HepG2 (cell line): ENCODE data around the gene TBX6. TPM values are rescaled to one million over a fixed set of nuclear protein-coding genes. Genes with fewer than 3 reads are reported as not detected.

Experiments used
- ARNT ChIP-seq: fragments of 450-650 bp; IDR thresholded peaks from 2 replicates; pipeline ENCODE4 v1.6.1; 2017
- ATAD3A ChIP-seq: sonication (generic); formaldehyde crosslinking; IDR thresholded peaks from 2 replicates; pipeline ENCODE4 v1.4.0; 2020; ENCODE audit warnings: missing genetic modification reagents
- CAMTA2 ChIP-seq: sonication (generic); formaldehyde crosslinking; IDR thresholded peaks from 2 replicates; pipeline ENCODE4 v1.4.0; 2020; ENCODE audit warnings: mild to moderate bottlenecking, missing genetic modification reagents, borderline replicate concordance
- HOXD1 ChIP-seq: sonication (generic); formaldehyde crosslinking; IDR thresholded peaks from 2 replicates; pipeline ENCODE4 v1.5.0; 2020; ENCODE audit warnings: missing genetic modification reagents
- KLF11 ChIP-seq: IDR thresholded peaks from 2 replicates; pipeline ENCODE4 v1.6.1; 2016; ENCODE audit warnings: missing compliant biosample characterization
- NCOA5 ChIP-seq: sonication (generic); formaldehyde crosslinking; IDR thresholded peaks from 2 replicates; pipeline ENCODE4 v1.4.0; 2020; ENCODE audit warnings: missing genetic modification reagents
- SIN3A ChIP-seq: IDR thresholded peaks from 2 replicates; pipeline ENCODE4 v1.6.1; 2011; ENCODE audit warnings: low read depth, mild to moderate bottlenecking, control low read depth, low read length, borderline replicate concordance
- XRCC5 ChIP-seq: fragments of 200-400 bp; formaldehyde crosslinking; optimal IDR thresholded peaks from 2 replicates; pipeline ENCODE3; 2017; ENCODE audit warnings: mild to moderate bottlenecking, low read length
- ZBTB7A ChIP-seq: sonication (generic); formaldehyde crosslinking; IDR thresholded peaks from 2 replicates; pipeline ENCODE4 v1.8.0; 2022; ENCODE audit warnings: mild to moderate bottlenecking, missing genetic modification reagents
- ZFP62 ChIP-seq: sonication (generic); formaldehyde crosslinking; IDR thresholded peaks from 2 replicates; pipeline ENCODE4 v1.4.0; 2020; ENCODE audit warnings: missing genetic modification reagents
- ZNF138 ChIP-seq: sonication (generic); formaldehyde crosslinking; IDR thresholded peaks from 2 replicates; pipeline ENCODE4 v1.5.0; 2020; ENCODE audit warnings: mild to moderate bottlenecking, low read depth, missing genetic modification reagents
- ZNF205 ChIP-seq: IDR thresholded peaks from 2 replicates; pipeline ENCODE4 v1.6.1; 2018; ENCODE audit warnings: missing biosample characterization, missing genetic modification reagents
- ZNF234 ChIP-seq: sonication (generic); formaldehyde crosslinking; conservative IDR thresholded peaks from 2 replicates; pipeline ENCODE4 v1.5.1; 2020; ENCODE audit warnings: mild to moderate bottlenecking, missing genetic modification reagents
- ZNF264 ChIP-seq: sonication (generic); formaldehyde crosslinking; IDR thresholded peaks from 2 replicates; pipeline ENCODE4 v1.4.0; 2020; ENCODE audit warnings: missing genetic modification reagents
- ZNF326 ChIP-seq: sonication (generic); formaldehyde crosslinking; IDR thresholded peaks from 2 replicates; pipeline ENCODE4 v1.4.0; 2020; ENCODE audit warnings: missing genetic modification reagents, borderline replicate concordance
- ZNF430 ChIP-seq: sonication (generic); formaldehyde crosslinking; IDR thresholded peaks from 2 replicates; pipeline ENCODE4 v1.9.0; 2021; ENCODE audit warnings: mild to moderate bottlenecking, missing genetic modification reagents
- ZNF746 ChIP-seq: sonication (generic); formaldehyde crosslinking; IDR thresholded peaks from 2 replicates; pipeline ENCODE4 v1.8.0; 2022; ENCODE audit warnings: mild to moderate bottlenecking, missing genetic modification reagents
- ZNF75D ChIP-seq: sonication (generic); formaldehyde crosslinking; IDR thresholded peaks from 2 replicates; pipeline ENCODE4 v1.8.1; 2023; ENCODE audit warnings: missing genetic modification reagents, mild to moderate bottlenecking, borderline replicate concordance
- ZNF781 ChIP-seq: sonication (generic); formaldehyde crosslinking; IDR thresholded peaks from 2 replicates; pipeline ENCODE4 v1.5.1; 2020; ENCODE audit warnings: borderline replicate concordance, mild to moderate bottlenecking, missing genetic modification reagents; ENCODE audit errors: not compliant biosample characterization
- polyA plus RNA-seq, 8 experiments: library from polyadenylated mRNA; depleted of rRNA in 3 of 8; stranded (reverse) in 7 of 8; unstranded in 1 of 8; fragments of >200 nt; fragmentation: Illumina TruSeq in 4 of 8; extraction: Trizol in 4 of 8; gene quantifications; 2 replicates each; pipeline versions ENCODE4 v1.2.1 to v1.2.3, GENCODE V29; 2011 to 2016; ENCODE audit warnings: low read depth in 4 of 8, missing spikeins in 1 of 8, mixed read lengths in 1 of 8; ENCODE audit not compliant: insufficient read depth in 1 of 8
- total RNA-seq, 5 experiments: library from RNA; depleted of rRNA; stranded (reverse); fragments of >200 nt; fragmentation: Illumina TruSeq; extraction: Trizol; gene quantifications; 2 replicates each; pipeline ENCODE4 v1.2.3, GENCODE V29; 2016; ENCODE audit warnings: low read depth in 1 of 5
- TF ChIP-seq, protein P1 (sequence below): sonication (generic); formaldehyde crosslinking; IDR thresholded peaks from 2 replicates; pipeline ENCODE4 v1.4.0; 2020; ENCODE audit warnings: missing genetic modification reagents; ENCODE audit errors: not compliant biosample characterization
- TF ChIP-seq, protein P2 (sequence below): IDR thresholded peaks from 2 replicates; pipeline ENCODE4 v1.6.1; 2018; ENCODE audit warnings: missing genetic modification reagents, mild to moderate bottlenecking, missing compliant biosample characterization
- TF ChIP-seq, protein P3 (sequence below): sonication (generic); formaldehyde crosslinking; IDR thresholded peaks from 2 replicates; pipeline ENCODE4 v1.5.0; 2020; ENCODE audit warnings: mild to moderate bottlenecking, low read depth, missing genetic modification reagents, borderline replicate concordance
- TF ChIP-seq, protein P4 (sequence below): sonication (generic); formaldehyde crosslinking; IDR thresholded peaks from 2 replicates; pipeline ENCODE4 v1.4.0; 2020; ENCODE audit warnings: missing genetic modification reagents
- TF ChIP-seq, protein P5 (sequence below): sonication (generic); formaldehyde crosslinking; IDR thresholded peaks from 2 replicates; pipeline ENCODE4 v1.5.0; 2020; ENCODE audit warnings: mild to moderate bottlenecking, missing genetic modification reagents

Gene TBX6
- total and polyA plus RNA-seq, 2 of the 13 experiments (the other 11 are each of a cell fraction or from before 2014, with no cell fraction given): 0.24 to 0.42 TPM

DNA sequence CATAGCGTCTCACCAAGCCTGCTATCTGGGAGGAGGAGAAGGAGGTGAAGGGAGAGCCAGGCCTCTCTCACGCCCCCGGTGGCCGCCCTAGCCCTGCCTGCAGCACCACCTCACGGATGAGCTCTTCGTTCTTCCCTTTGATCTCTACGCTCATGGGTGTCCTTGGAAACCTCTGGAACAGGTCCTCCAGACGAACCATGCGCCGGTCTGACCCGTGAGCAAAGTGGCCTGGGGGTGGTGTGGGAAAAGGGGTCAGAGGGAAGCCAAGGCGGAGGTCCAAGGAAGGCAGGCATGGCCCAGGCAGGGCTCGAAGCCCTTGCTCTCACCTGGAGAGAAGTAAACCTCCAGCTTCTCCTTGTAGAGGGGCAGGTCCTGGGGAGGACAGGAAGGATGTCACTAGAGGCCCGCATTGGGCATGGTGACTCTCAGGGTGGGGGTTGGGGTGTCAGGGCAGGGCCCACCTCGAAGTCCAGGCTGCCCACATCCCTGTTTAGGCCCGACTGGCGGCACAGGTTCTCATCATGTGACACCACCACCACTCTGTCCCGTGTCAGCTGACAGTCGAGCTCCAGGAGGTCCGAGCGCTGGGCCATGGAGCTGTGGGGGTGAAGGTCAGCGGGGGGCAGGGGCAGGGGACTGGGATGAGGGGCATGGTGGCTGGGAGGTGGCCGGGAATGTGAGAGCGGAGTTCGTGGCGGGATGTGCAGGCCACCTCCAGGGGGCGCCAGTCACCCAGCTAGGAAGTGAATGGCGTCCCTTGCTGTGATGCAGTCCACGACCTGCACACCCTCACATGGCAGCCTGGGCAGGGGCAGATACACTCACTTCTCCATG is 20.7 kb upstream of the TBX6 start (continued):
- 0 out of 2 replicates have a peak, but pooled peaks have one; percentile 6 for TF ChIP-seq HOXD1
- peak; percentile 92 for TF ChIP-seq ZNF746 (CRISPR knock-in tag)
- TF ChIP-seq, protein P1, sequence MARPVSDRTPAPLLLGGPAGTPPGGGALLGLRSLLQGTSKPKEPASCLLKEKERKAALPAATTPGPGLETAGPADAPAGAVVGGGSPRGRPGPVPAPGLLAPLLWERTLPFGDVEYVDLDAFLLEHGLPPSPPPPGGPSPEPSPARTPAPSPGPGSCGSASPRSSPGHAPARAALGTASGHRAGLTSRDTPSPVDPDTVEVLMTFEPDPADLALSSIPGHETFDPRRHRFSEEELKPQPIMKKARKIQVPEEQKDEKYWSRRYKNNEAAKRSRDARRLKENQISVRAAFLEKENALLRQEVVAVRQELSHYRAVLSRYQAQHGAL (CRISPR knock-in tag): no peak
- TF ChIP-seq SIN3A: no peak
- peak; percentile 75; the same call in 1 of the 2 replicates for TF ChIP-seq ZNF264 (CRISPR knock-in tag)
- no peak for TF ChIP-seq ZNF234
- no peak for TF ChIP-seq ARNT
- no peak for TF ChIP-seq ZNF138 (CRISPR knock-in tag)
- TF ChIP-seq, protein P2, sequence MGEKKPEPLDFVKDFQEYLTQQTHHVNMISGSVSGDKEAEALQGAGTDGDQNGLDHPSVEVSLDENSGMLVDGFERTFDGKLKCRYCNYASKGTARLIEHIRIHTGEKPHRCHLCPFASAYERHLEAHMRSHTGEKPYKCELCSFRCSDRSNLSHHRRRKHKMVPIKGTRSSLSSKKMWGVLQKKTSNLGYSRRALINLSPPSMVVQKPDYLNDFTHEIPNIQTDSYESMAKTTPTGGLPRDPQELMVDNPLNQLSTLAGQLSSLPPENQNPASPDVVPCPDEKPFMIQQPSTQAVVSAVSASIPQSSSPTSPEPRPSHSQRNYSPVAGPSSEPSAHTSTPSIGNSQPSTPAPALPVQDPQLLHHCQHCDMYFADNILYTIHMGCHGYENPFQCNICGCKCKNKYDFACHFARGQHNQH (CRISPR knock-in tag): no peak; the same call in 1 of the 2 replicates
- TF ChIP-seq, protein P3, sequence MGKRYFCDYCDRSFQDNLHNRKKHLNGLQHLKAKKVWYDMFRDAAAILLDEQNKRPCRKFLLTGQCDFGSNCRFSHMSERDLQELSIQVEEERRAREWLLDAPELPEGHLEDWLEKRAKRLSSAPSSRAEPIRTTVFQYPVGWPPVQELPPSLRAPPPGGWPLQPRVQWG (CRISPR knock-in tag): no peak
- no peak for TF ChIP-seq ZFP62 (CRISPR knock-in tag)
- no peak for TF ChIP-seq KLF11
- TF ChIP-seq ZNF781 (CRISPR knock-in tag): peak; percentile 94
- no peak for TF ChIP-seq ATAD3A (CRISPR knock-in tag)
- TF ChIP-seq ZNF75D (CRISPR knock-in tag): 0 out of 2 replicates have a peak, but pooled peaks have one; percentile 35
- TF ChIP-seq ZNF430 (CRISPR knock-in tag): peak; percentile 87
- TF ChIP-seq CAMTA2 (CRISPR knock-in tag): peak; percentile 25; the same call in 1 of the 2 replicates
- TF ChIP-seq, protein P4, sequence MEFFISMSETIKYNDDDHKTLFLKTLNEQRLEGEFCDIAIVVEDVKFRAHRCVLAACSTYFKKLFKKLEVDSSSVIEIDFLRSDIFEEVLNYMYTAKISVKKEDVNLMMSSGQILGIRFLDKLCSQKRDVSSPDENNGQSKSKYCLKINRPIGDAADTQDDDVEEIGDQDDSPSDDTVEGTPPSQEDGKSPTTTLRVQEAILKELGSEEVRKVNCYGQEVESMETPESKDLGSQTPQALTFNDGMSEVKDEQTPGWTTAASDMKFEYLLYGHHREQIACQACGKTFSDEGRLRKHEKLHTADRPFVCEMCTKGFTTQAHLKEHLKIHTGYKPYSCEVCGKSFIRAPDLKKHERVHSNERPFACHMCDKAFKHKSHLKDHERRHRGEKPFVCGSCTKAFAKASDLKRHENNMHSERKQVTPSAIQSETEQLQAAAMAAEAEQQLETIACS: no peak
- TF ChIP-seq ZNF326 (CRISPR knock-in tag): no peak; the same call in 1 of the 2 replicates
- TF ChIP-seq ZBTB7A: peak; percentile 49; the same call in 1 of the 2 replicates
- TF ChIP-seq, protein P5, sequence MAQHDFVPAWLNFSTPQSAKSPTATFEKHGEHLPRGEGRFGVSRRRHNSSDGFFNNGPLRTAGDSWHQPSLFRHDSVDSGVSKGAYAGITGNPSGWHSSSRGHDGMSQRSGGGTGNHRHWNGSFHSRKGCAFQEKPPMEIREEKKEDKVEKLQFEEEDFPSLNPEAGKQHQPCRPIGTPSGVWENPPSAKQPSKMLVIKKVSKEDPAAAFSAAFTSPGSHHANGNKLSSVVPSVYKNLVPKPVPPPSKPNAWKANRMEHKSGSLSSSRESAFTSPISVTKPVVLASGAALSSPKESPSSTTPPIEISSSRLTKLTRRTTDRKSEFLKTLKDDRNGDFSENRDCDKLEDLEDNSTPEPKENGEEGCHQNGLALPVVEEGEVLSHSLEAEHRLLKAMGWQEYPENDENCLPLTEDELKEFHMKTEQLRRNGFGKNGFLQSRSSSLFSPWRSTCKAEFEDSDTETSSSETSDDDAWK: no peak
- peak; percentile 13; the same call in 1 of the 2 replicates for TF ChIP-seq ZNF205 (CRISPR knock-in tag)
- TF ChIP-seq NCOA5: no peak
- TF ChIP-seq XRCC5: peak; percentile 96
